Measurements from ENCODE around the gene SERPINB11.
"Not testable (repeated sequence)": the region's sequence is repeated elsewhere in the genome, so short reads cannot be mapped to it uniquely, and the experiment has no call there.

Gene SERPINB11

DNA sequence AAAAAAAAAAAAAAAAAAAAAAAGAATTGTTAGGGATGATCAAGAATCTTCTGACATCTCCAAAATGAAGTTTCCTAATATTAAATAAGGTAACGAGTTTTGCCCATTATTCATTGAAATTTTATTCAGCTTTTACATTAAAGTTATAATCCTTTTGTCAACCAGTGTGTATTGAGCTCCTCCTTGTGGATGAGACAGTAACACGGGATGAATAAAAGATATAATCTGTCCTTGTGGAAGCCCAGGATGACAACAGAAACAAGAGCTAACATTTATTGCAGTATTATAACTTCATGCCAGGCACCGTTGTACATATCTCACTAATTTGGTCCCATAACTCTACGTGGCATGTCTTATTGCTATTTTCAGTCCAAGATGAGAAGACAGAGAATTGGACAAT is 39.0 kb downstream of the SERPINB11 start:
- no peaks in the 10 kb centered on the region for H3K4me1 ChIP-seq (ENCODE audit: control insufficient read depth, insufficient read depth, low read length)
- no peaks in the 10 kb centered on the region for H3K27me3 ChIP-seq (ENCODE audit: control insufficient read depth, insufficient read depth, low read length)
- H3K4me3 ChIP-seq (ENCODE audit: low read length), result no peak overlapping the region
- H3K9me3 ChIP-seq (ENCODE audit: control insufficient read depth, low read length), result no peaks in the 10 kb centered on the region
- no peaks in the 10 kb centered on the region for H3K36me3 ChIP-seq (ENCODE audit: control insufficient read depth, insufficient read depth, low read length)
- no peak overlapping the region for H3K9ac ChIP-seq (ENCODE audit: low read length)

DNA sequence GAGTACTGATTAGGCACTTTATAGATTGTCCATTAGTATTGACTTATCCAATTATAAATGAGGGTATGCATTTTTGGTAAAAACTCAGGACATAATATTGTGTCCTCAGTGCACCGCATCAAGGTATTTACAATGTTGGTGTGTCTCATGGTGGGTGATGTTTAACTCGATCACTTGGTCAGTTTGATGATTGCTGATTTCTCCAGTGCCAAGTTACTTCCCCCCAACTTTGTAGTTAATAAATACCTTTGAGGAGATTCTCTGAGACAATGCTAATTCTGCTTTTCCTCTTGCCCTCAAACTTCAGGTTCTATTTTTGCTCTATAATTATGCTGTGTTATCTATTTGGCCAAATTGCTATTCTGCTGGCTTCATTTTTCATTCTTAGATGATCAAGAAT is 44.2 kb downstream of the SERPINB11 start:
- no peaks in the 10 kb centered on the region for H3K36me3 ChIP-seq (ENCODE audit: control insufficient read depth, insufficient read depth, low read length)
- H3K27me3 ChIP-seq (ENCODE audit: control insufficient read depth, insufficient read depth, low read length), result no peaks in the 10 kb centered on the region
- no peak overlapping the region for H3K9ac ChIP-seq (ENCODE audit: low read length)
- H3K4me1 ChIP-seq (ENCODE audit: control insufficient read depth, insufficient read depth, low read length), result no peaks in the 10 kb centered on the region
- H3K9me3 ChIP-seq (ENCODE audit: control insufficient read depth, low read length), result no peaks in the 10 kb centered on the region
- H3K4me3 ChIP-seq (ENCODE audit: low read length), result no peak overlapping the region

DNA sequence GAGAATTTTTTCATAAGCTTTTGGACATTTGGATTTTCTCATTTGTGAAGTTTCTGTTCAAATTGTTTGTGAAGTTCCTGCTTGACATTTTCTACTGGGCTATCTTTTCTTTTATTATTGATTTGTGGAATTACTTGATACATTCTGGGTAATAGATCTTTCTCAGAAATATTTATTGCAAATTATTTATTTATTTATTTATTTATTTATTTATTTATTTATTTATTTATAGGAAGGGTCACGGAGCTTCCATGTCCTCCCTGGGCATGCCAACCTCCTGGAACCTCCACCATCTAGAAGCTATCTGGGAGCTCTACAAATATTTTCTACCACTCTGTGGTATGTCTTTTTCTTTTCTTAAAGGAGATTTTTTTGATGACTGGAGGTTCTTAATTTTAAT is 46.7 kb downstream of the SERPINB11 start:
- Histone ChIP-seq H3K4me3 (ENCODE audit: low read length) (no peak overlapping the region), H3K4me1 (ENCODE audit: control insufficient read depth, insufficient read depth, low read length) (no peaks in the 10 kb centered on the region), H3K27me3 (ENCODE audit: control insufficient read depth, insufficient read depth, low read length) (no peaks in the 10 kb centered on the region), H3K9me3 (ENCODE audit: control insufficient read depth, low read length) (no peaks in the 10 kb centered on the region), H3K36me3 (ENCODE audit: control insufficient read depth, insufficient read depth, low read length) (no peaks in the 10 kb centered on the region), H3K9ac (ENCODE audit: low read length) (no peak overlapping the region)

DNA sequence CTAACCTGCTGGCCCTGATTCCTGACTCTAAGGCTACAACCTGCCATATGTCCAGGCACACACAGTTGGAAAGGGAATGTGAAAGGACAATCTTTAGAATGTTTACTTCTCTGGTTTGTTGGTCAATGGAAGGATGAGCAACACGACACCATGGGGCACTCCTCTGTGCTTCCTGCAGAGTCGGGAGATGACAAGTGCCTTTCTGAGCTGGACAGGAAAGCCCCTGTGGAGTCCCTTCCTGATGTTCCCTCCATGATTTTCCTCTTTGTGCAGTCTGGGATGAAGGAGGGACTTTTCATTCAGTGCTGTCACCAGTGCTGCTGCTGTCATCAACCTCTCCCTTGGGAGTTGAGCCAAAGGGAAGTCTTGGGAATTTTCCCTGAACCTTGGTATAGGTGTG is 49.9 kb downstream of the SERPINB11 start:
- no peaks in the 10 kb centered on the region for H3K27me3 ChIP-seq (ENCODE audit: control insufficient read depth, insufficient read depth, low read length)

DNA sequence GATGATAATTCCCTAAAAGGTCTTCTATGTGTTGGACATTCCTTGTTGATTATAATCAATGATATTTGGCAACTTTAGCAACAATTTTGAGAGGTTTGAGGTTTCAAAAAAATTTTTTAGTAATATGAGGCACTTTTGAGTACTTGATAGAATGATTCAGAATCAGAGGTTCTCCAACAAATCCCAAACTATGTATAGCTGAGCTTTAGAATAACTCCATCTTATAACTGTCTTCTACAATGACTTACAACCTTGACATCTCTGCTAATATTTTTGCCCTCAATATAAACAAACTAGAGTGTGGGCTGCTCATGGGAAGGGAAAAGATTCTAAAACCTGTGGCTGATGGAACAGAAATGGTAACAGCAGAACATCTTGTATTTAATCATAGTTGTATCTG is 50.9 kb downstream of the SERPINB11 start:
- Histone ChIP-seq H3K27me3 (ENCODE audit: control insufficient read depth, insufficient read depth, low read length) (no peaks in the 10 kb centered on the region), H3K36me3 (ENCODE audit: control insufficient read depth, insufficient read depth, low read length) (no peaks in the 10 kb centered on the region), H3K4me3 (ENCODE audit: low read length) (no peak overlapping the region), H3K4me1 (ENCODE audit: control insufficient read depth, insufficient read depth, low read length) (no peaks in the 10 kb centered on the region), H3K9ac (ENCODE audit: low read length) (no peak overlapping the region), H3K9me3 (ENCODE audit: control insufficient read depth, low read length) (no peaks in the 10 kb centered on the region)

More for the DNA sequence above, 49.9 kb downstream of the SERPINB11 start:
- Histone ChIP-seq H3K4me1 (ENCODE audit: control insufficient read depth, insufficient read depth, low read length) (no peaks in the 10 kb centered on the region), H3K4me3 (ENCODE audit: low read length) (no peak overlapping the region), H3K9me3 (ENCODE audit: control insufficient read depth, low read length) (no peaks in the 10 kb centered on the region), H3K36me3 (ENCODE audit: control insufficient read depth, insufficient read depth, low read length) (no peaks in the 10 kb centered on the region), H3K9ac (ENCODE audit: low read length) (no peak overlapping the region)

DNA sequence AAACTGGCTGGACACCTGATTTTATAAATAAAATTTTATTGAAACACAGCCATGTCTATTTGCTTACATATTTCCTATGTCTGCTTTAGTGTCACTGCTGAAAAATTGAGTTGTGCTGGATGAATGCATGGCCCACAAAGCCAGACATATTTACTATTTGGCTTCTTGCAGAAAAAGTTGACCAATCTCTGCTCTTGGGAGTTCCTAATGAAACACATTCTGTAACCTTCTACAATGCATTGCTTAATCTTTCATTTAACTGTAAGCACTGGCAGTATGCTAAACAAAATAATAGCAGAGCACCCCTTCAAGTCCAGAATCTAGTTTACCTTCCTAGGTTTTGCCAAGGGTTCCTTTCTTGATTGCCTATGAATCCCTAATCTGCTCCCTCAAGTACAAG is 54.8 kb downstream of the SERPINB11 start:
- no peaks in the 10 kb centered on the region for H3K4me1 ChIP-seq (ENCODE audit: control insufficient read depth, insufficient read depth, low read length)
- no peak overlapping the region for H3K4me3 ChIP-seq (ENCODE audit: low read length)

DNA sequence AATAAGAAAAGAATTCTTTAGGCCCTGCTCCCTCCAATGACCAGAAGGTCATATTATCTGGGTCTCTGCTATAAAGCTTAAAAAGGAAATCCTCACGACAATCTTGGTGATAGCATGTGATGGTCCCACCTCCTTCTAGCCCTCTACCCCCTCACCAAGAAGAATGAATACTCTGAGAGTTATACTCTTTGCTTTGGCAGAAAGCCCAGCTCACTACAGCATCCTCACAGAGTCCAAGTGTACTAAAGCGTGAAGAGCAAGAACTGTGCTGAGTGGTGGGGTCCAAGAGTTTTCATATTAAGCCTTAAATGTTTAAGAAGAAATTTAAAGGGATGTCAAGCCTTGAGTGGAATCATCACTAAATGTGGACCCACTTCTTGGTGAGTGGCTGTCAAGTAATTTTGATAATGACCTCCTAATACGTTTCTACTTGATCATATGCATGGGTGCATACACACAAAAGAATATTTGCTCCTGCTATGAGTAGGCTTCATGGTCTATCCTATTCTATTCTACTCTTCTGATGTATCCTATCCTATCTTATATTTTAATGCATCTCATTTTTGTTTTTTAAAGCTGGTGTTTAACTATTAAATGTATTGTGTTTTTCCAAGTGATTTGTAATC is 56.0 kb downstream of the SERPINB11 start:
- H3K27me3 ChIP-seq (ENCODE audit: control insufficient read depth, insufficient read depth, low read length), result no peaks in the 10 kb centered on the region
- no peaks in the 10 kb centered on the region for H3K9me3 ChIP-seq (ENCODE audit: control insufficient read depth, low read length)
- H3K36me3 ChIP-seq (ENCODE audit: control insufficient read depth, insufficient read depth, low read length), result no peaks in the 10 kb centered on the region
- no peaks in the 10 kb centered on the region for H3K4me1 ChIP-seq (ENCODE audit: control insufficient read depth, insufficient read depth, low read length)
- H3K9ac ChIP-seq (ENCODE audit: low read length), result no peak overlapping the region
- H3K4me3 ChIP-seq (ENCODE audit: low read length), result no peak overlapping the region

More for the DNA sequence above, 54.8 kb downstream of the SERPINB11 start:
- Histone ChIP-seq H3K36me3 (ENCODE audit: control insufficient read depth, insufficient read depth, low read length) (no peaks in the 10 kb centered on the region), H3K27me3 (ENCODE audit: control insufficient read depth, insufficient read depth, low read length) (no peaks in the 10 kb centered on the region), H3K9me3 (ENCODE audit: control insufficient read depth, low read length) (no peaks in the 10 kb centered on the region), H3K9ac (ENCODE audit: low read length) (no peak overlapping the region)

DNA sequence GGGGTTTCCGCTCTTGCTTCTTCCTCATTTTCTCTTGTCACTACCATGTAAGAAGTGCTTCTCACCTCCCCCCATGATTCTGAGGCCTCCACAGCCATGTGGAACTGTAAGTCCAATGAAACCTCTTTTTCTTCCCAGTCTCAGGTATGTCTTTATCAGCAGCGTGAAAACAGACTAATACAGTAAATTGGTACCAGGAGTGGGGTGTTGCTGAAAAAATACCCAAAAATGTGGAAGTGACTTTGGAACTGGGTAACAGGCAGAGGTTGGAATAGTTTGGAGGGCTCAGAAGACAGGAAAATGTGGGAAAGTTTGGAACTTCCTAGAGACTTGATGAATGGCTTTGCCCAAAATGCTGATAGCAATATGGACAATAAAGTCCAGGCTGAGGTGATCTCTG is 57.0 kb downstream of the SERPINB11 start:
- H3K9ac ChIP-seq (ENCODE audit: low read length); H3K27me3 ChIP-seq (ENCODE audit: control insufficient read depth, insufficient read depth, low read length); H3K36me3 ChIP-seq (ENCODE audit: control insufficient read depth, insufficient read depth, low read length); H3K4me3 ChIP-seq (ENCODE audit: low read length); H3K9me3 ChIP-seq (ENCODE audit: control insufficient read depth, low read length); H3K4me1 ChIP-seq (ENCODE audit: control insufficient read depth, insufficient read depth, low read length): not testable (repeated sequence)

DNA sequence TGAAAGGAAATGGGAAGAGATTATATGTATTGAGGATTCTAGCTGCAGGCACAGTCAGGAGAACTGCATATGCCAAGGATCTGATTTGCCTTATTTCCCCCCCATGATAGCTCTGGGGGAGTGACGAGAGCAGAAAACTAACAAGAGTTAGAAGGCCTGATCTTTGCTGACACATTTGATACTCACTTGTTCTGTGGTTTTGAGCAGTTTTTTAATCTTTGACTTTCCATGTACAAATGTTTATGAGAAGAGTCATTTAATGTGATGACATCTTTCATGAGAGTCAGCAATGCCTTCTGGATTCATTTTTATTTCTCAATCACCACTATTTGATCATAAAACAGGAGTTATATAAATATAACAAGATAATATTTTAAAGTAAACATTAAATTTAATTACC is 59.8 kb downstream of the SERPINB11 start:
- Histone ChIP-seq H3K9me3 (ENCODE audit: control insufficient read depth, low read length) (no peaks in the 10 kb centered on the region), H3K27me3 (ENCODE audit: control insufficient read depth, insufficient read depth, low read length) (no peaks in the 10 kb centered on the region), H3K4me1 (ENCODE audit: control insufficient read depth, insufficient read depth, low read length) (no peaks in the 10 kb centered on the region), H3K4me3 (ENCODE audit: low read length) (no peak overlapping the region), H3K9ac (ENCODE audit: low read length) (no peak overlapping the region), H3K36me3 (ENCODE audit: control insufficient read depth, insufficient read depth, low read length) (no peaks in the 10 kb centered on the region)

DNA sequence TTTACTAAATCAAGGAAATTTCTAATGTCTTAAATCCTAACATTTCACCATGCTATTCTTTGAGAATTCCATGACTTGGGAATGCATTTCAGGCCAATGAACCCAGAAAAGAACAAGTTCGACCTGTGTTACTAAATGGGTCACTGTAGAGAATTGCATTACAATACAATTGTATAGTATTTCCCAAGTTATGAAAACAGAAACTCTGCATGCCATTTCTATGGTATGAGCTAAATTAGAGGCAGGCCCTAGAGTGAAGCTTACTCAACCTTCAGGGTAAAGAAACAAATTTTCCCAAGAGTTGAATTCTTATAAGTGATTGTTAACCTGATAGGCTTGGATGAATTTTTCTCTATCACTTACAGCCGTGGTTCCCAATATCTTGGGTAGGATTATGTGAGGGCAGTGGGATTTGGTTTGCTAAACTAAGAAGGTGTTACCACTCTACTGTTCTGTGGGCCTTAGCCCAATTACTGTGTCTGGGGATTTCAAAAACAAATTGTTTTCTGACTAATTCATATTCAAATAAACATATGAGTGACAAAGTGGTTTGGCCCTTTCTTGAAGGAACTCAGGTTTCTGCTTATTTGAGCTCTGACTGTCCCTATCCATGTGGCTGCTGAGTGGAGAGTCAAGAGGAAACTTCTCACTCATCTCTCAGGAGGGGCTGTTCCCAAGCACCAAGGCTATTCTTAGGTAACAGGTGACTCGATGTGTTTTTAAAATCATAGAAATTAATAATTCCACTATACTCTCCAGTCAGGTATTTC is 61.3 kb downstream of the SERPINB11 start:
- no peaks in the 10 kb centered on the region for H3K9me3 ChIP-seq (ENCODE audit: control insufficient read depth, low read length)
- H3K9ac ChIP-seq (ENCODE audit: low read length), result no peak overlapping the region
- H3K4me1 ChIP-seq (ENCODE audit: control insufficient read depth, insufficient read depth, low read length), result no peaks in the 10 kb centered on the region
- no peak overlapping the region for H3K4me3 ChIP-seq (ENCODE audit: low read length)
- no peaks in the 10 kb centered on the region for H3K36me3 ChIP-seq (ENCODE audit: control insufficient read depth, insufficient read depth, low read length)
- no peaks in the 10 kb centered on the region for H3K27me3 ChIP-seq (ENCODE audit: control insufficient read depth, insufficient read depth, low read length)

DNA sequence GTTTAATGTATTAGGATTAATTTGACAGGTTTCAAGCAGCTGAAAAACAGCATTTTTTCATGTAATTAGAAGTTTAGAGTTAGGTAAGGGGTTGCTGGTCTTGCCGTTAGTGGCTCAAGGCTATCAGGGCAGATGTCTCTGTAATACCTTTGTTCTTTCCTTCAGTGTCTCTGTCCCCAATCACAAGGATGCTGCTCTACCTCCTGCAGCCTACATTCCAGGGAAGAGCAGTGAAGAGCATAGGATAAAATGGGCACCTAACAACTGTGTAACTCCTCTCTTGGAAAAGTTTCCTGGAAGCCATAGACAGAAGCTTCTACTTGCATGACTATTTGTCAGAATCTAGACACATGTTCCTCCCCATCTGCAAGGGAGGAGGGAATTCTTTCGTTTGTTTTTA is 63.1 kb downstream of the SERPINB11 start:
- Histone ChIP-seq H3K9me3 (ENCODE audit: control insufficient read depth, low read length) (no peaks in the 10 kb centered on the region), H3K27me3 (ENCODE audit: control insufficient read depth, insufficient read depth, low read length) (no peaks in the 10 kb centered on the region), H3K9ac (ENCODE audit: low read length) (no peak overlapping the region), H3K4me3 (ENCODE audit: low read length) (no peak overlapping the region), H3K4me1 (ENCODE audit: control insufficient read depth, insufficient read depth, low read length) (no peaks in the 10 kb centered on the region), H3K36me3 (ENCODE audit: control insufficient read depth, insufficient read depth, low read length) (no peaks in the 10 kb centered on the region)
